Breast epithelium (tissue), 4 donors: Measurements from ENCODE around the gene UBR3. TPM values are rescaled to one million over a fixed set of nuclear protein-coding genes. Genes with fewer than 3 reads are reported as not detected.

Experiments used
- DNase-seq, 2 donors: peaks; one replicate each; pipeline ENCODE4 v3.0.0-alpha.2; 2019; ENCODE audit warnings: low spot score in 2 of 2
- H3K27ac ChIP-seq, 2 donors: fragments of 200-600 bp; sonication (generic) in 1 of 2; one replicate each; pipeline ENCODE4 v1.5.1; 2016 to 2019; ENCODE audit warnings: mild to moderate bottlenecking in 1 of 2
- H3K27me3 ChIP-seq, 2 donors: fragments of 200-600 bp; sonication (generic) in 1 of 2; one replicate each; pipeline versions ENCODE4 v1.5.1 to v1.6.0; 2017 to 2019; ENCODE audit warnings: control low read depth in 1 of 2, mild to moderate bottlenecking in 1 of 2
- H3K36me3 ChIP-seq: fragments of 200-600 bp; one replicate; pipeline ENCODE4 v1.5.1; 2019
- H3K4me1 ChIP-seq, 2 donors: fragments of 200-600 bp; sonication (generic); one replicate each; pipeline ENCODE4 v1.5.1; 2016 to 2019; ENCODE audit warnings: control low read depth in 1 of 2
- H3K4me3 ChIP-seq, 3 donors: fragments of 200-600 bp; sonication (generic); 1 replicate in 2 of 3; 2 replicates in 1 of 3; pipeline ENCODE4 v1.5.1; 2016 to 2019; ENCODE audit warnings: mild to moderate bottlenecking in 3 of 3, moderate library complexity in 2 of 3
- H3K9me3 ChIP-seq, 2 donors: fragments of 200-600 bp; sonication (generic) in 1 of 2; one replicate each; pipeline ENCODE4 v1.5.1; 2016 to 2019; ENCODE audit warnings: control low read depth in 1 of 2
- POLR2A ChIP-seq: fragments of 450-650 bp; IDR thresholded peaks from one replicate; pipeline ENCODE4 v1.6.1; 2016; ENCODE audit warnings: antibody characterized with exemption, mild to moderate bottlenecking, moderate library complexity
- POLR2AphosphoS5 ChIP-seq, 3 donors: sonication (generic); formaldehyde crosslinking; IDR thresholded peaks; one replicate each; pipeline ENCODE4 v1.6.1; 2017; ENCODE audit warnings: antibody characterized with exemption in 3 of 3
- intact Hi-C: fragments of 100-400 bp; cut with DNase I; formaldehyde crosslinking; loops from one replicate; pipeline ENCODE4 v1.15.1; 2023; ENCODE audit warnings: low total_unique reads
- total RNA-seq, 3 donors: library from RNA; depleted of rRNA; stranded (reverse); fragments of >200 nt; gene quantifications; one replicate each; pipeline ENCODE4 v1.1.0, GENCODE V29; 2016
- TF ChIP-seq, protein P1 (sequence below), 3 donors: fragments of 450-650 bp; IDR thresholded peaks; one replicate each; pipeline ENCODE4 v1.5.1; 2016 to 2017; ENCODE audit warnings: antibody characterized with exemption in 3 of 3, mild to moderate bottlenecking in 3 of 3, moderate library complexity in 3 of 3

The UBR3 gene
- total RNA-seq, 3 donors from 2014 or later = 75.7 to 110 (median 108) TPM

DNA sequence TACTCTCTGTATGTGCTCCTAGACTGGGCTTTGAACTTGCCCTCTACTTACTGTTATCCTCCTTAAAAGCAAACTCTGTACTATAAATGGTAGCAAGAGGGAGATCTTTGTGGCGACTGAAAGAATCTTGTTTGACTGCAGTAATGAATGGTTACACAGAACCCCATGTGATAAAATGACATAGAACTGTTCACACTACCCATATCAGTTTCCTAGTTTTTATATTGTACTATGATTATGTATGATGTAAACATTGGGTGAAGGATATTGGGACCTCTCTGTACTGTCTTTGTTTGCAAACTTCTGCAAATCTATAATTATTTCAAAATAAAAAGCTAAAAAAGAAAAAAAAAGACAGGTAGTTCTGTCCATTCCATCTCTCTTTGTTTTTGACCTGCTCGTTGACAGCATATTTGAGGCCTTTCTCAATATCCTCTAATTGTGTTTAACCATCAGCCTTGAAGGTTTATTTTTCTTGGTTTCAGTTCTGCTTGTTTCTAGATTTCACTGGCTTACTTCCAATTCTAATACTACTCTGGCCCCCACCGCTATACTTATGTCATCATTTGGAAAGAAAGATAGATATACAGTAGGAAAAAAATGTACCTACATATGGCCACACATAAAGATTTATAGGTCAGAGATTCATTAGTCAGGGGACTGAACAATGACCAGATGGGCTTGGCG is 271.5 kb downstream of the UBR3 start:
- peaks cover 4 to 10% of the 10 kb centered on the region in 2 donors for H3K9me3 ChIP-seq
- intact Hi-C loops = no loop called here
- H3K27me3 ChIP-seq = no peaks in the 10 kb centered on the region
- no peaks in the 10 kb centered on the region for H3K36me3 ChIP-seq
- DNase-seq = no peak
- no peaks in the 10 kb centered on the region for H3K4me1 ChIP-seq
- H3K27ac ChIP-seq = no peak overlapping the region
- TF ChIP-seq, protein P1, sequence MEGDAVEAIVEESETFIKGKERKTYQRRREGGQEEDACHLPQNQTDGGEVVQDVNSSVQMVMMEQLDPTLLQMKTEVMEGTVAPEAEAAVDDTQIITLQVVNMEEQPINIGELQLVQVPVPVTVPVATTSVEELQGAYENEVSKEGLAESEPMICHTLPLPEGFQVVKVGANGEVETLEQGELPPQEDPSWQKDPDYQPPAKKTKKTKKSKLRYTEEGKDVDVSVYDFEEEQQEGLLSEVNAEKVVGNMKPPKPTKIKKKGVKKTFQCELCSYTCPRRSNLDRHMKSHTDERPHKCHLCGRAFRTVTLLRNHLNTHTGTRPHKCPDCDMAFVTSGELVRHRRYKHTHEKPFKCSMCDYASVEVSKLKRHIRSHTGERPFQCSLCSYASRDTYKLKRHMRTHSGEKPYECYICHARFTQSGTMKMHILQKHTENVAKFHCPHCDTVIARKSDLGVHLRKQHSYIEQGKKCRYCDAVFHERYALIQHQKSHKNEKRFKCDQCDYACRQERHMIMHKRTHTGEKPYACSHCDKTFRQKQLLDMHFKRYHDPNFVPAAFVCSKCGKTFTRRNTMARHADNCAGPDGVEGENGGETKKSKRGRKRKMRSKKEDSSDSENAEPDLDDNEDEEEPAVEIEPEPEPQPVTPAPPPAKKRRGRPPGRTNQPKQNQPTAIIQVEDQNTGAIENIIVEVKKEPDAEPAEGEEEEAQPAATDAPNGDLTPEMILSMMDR (IDR thresholded peaks at IDR 0.05) = no peak
- TF ChIP-seq POLR2A = no peak
- no peak for TF ChIP-seq POLR2AphosphoS5 (IDR thresholded peaks at IDR 0.05)
- no peak overlapping the region for H3K4me3 ChIP-seq

DNA sequence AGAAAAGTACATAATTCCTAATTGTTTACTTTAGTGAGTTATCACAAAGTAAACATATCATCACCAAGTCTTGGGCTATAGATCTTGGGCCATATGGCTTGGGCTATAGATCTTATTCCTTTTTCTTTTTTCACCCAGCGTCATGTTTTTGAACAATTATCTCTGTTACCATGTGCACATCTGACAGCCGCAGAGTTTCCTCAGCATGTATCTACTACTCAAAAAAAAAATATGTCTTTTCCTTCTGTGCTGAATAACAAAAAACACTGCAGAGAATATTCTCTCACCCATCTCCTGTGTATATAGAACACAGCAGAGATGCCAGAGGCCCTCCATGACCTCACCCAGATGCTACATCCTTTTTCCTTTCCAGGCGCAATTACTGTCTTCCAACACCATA is 274.5 kb downstream of the UBR3 start:
- Histone ChIP-seq H3K4me1 (no peaks in the 10 kb centered on the region), H3K4me3 (no peak overlapping the region), H3K36me3 (no peaks in the 10 kb centered on the region), H3K27me3 (no peaks in the 10 kb centered on the region), H3K9me3 (peaks cover 4 to 5% of the 10 kb centered on the region in 2 donors), H3K27ac (no peak overlapping the region)
- intact Hi-C loops = no loop called here
- TF ChIP-seq POLR2AphosphoS5 (IDR thresholded peaks at IDR 0.05) (no peak), POLR2A (no peak)
- TF ChIP-seq, protein P1 (IDR thresholded peaks at IDR 0.05) = no peak
- no peak for DNase-seq

DNA sequence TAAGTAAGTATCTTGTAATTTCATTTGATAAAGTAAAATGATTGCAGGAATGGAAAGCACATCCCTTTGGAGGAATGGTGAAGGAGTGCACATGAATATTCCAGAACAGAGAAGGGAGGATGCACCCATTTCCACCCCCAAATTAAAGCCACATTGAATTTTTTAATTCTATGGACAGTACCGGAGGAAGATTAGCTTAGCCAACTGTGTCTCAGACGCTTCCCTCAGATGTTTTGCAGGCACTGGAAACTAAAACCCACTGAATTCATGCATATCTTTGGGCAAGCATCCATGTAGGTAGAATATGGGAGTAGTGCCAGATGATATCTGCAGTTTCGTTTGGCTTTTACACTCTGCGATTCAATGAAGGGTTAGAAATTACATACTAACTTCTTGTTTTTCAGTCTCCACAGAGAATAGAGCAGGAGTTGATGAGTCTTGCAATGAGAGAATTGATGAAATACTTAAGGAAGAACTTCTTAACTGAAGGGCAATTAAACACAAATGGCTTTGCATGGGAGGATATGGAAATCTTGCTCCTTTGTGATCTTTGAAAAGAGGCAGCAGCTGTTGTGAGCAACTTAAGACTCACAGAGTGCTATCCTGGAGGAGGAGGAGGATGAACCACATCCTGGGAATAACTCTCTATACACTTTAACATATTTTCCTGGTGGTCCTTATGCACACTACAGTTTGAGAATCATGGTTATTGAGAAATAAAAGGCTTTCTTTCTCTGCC is 279.0 kb downstream of the UBR3 start:
- intact Hi-C loops = no loop called here
- TF ChIP-seq, protein P1 (IDR thresholded peaks at IDR 0.05) = no peak
- TF ChIP-seq POLR2A (no peak), POLR2AphosphoS5 (IDR thresholded peaks at IDR 0.05) (no peak)
- no peaks in the 10 kb centered on the region for H3K27me3 ChIP-seq
- no peaks in the 10 kb centered on the region for H3K36me3 ChIP-seq
- no peak overlapping the region for H3K4me3 ChIP-seq
- H3K27ac ChIP-seq = no peak overlapping the region
- DNase-seq = no peak
- H3K4me1 ChIP-seq = no peaks in the 10 kb centered on the region
- H3K9me3 ChIP-seq = no peaks in the 10 kb centered on the region

DNA sequence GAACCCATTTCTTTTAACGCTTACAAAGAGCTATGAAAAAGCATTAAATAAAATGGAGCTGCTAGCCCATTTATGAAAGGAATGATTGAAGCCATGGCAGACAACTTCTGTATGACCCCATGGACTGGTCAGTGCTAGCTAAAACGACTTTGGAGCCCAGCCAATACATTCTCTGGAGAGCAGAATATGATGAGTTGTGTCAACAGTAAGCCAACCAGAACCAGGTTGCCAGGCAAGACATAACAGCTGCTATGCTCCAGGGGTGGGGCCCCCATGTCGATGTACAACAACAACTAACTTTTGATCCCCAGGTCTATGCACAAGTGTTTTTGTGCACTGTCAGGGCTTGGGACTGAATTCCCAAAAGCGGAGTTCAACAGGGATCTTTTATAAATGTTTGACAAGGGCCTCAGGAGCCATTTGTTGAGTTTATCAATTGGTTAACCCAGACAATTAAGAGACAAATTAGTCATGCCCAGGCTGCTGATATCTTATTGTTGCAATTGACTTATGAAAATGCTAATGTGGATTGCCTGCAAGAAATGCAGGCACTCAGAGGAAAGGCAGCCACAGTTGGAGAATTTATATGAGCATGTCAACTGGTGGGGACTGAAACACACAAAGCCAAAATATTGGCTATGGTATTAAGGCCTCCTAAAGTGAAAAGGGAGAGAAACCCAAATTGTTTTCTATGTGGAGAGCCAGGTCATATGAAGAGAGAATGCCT is 286.1 kb downstream of the UBR3 start:
- TF ChIP-seq POLR2AphosphoS5 (IDR thresholded peaks at IDR 0.05) (no peak), POLR2A (no peak)
- TF ChIP-seq, protein P1 (IDR thresholded peaks at IDR 0.05) = no peak
- H3K4me1 ChIP-seq = no peaks in the 10 kb centered on the region
- intact Hi-C loops = no loop called here
- DNase-seq = no peak
- H3K4me3 ChIP-seq = no peak overlapping the region
- no peaks in the 10 kb centered on the region for H3K27me3 ChIP-seq
- no peaks in the 10 kb centered on the region for H3K36me3 ChIP-seq
- H3K9me3 ChIP-seq = no peaks in the 10 kb centered on the region
- H3K27ac ChIP-seq = no peak overlapping the region
